Esophagus muscularis mucosa (tissue), 4 donors: ENCODE data around the gene DRD1. TPM values are rescaled to one million over a fixed set of nuclear protein-coding genes. Genes with fewer than 3 reads are reported as not detected.

Experiments
- DNase-seq: peaks from one replicate; pipeline ENCODE4 v3.0.0-alpha.2; 2017; ENCODE audit errors: extremely low spot score
- H3K27ac ChIP-seq, 4 donors: fragments of 200-600 bp; sonication (generic); replicated peaks in 1 of 4; 1 replicate in 3 of 4; 2 replicates in 1 of 4; pipeline ENCODE4 v1.5.1; 2016 to 2019; ENCODE audit warnings: mild to moderate bottlenecking in 1 of 4
- H3K27me3 ChIP-seq, 4 donors: fragments of 200-600 bp; sonication (generic); one replicate each; pipeline versions ENCODE4 v1.5.1 to v1.6.0; 2016 to 2019
- H3K36me3 ChIP-seq, 4 donors: fragments of 200-600 bp; sonication (generic); one replicate each; pipeline ENCODE4 v1.5.1; 2016 to 2019
- H3K4me1 ChIP-seq, 4 donors: fragments of 200-600 bp; sonication (generic); one replicate each; pipeline ENCODE4 v1.5.1; 2016 to 2019
- H3K4me3 ChIP-seq, 4 donors: fragments of 200-600 bp; sonication (generic); 1 replicate in 2 of 4; 2 replicates in 2 of 4; pipeline ENCODE4 v1.5.1; 2016 to 2019; ENCODE audit warnings: mild to moderate bottlenecking in 4 of 4, moderate library complexity in 1 of 4
- H3K9me3 ChIP-seq, 4 donors: fragments of 200-600 bp; sonication (generic); 1 replicate in 3 of 4; 2 replicates in 1 of 4; pipeline ENCODE4 v1.5.1; 2016 to 2019
- CTCF ChIP-seq, 3 experiments: fragments of 200-600 bp in 2 of 3; fragments of 450-650 bp in 1 of 3; sonication (generic) in 2 of 3; IDR thresholded peaks; one replicate each; pipeline ENCODE4 v1.5.1; 2017 to 2019; ENCODE audit warnings: antibody characterized with exemption in 3 of 3, mild to moderate bottlenecking in 2 of 3, moderate library complexity in 1 of 3
- EP300 ChIP-seq: sonication (generic); formaldehyde crosslinking; IDR thresholded peaks from one replicate; pipeline ENCODE4 v1.6.1; 2017; ENCODE audit warnings: antibody characterized with exemption
- POLR2A ChIP-seq: fragments of 450-650 bp; IDR thresholded peaks from one replicate; pipeline ENCODE4 v1.6.1; 2017; ENCODE audit warnings: antibody characterized with exemption, moderate library complexity, mild to moderate bottlenecking, low read depth
- POLR2AphosphoS5 ChIP-seq, 2 donors: sonication (generic); formaldehyde crosslinking; IDR thresholded peaks; one replicate each; pipeline ENCODE4 v1.6.1; 2017; ENCODE audit warnings: antibody characterized with exemption in 2 of 2
- WGBS: methylation state at CpG from one replicate; pipeline ENCODE4 v1.1.5; 2018; 5-methylcytosine and 5-hydroxymethylcytosine counted together
- intact Hi-C: fragments of 100-400 bp; cut with DNase I; formaldehyde crosslinking; loops from one replicate; pipeline ENCODE4 v1.15.1; 2023
- total RNA-seq, 4 donors: library from RNA; depleted of rRNA; stranded (reverse); fragments of >200 nt; gene quantifications; one replicate each; pipeline versions ENCODE4 v1.1.0 to v1.2.1, GENCODE V29; 2016

DRD1 gene
- total RNA-seq = under 1 TPM in 2 of 4 donors, not detected in 2; 0.06 TPM

DNA sequence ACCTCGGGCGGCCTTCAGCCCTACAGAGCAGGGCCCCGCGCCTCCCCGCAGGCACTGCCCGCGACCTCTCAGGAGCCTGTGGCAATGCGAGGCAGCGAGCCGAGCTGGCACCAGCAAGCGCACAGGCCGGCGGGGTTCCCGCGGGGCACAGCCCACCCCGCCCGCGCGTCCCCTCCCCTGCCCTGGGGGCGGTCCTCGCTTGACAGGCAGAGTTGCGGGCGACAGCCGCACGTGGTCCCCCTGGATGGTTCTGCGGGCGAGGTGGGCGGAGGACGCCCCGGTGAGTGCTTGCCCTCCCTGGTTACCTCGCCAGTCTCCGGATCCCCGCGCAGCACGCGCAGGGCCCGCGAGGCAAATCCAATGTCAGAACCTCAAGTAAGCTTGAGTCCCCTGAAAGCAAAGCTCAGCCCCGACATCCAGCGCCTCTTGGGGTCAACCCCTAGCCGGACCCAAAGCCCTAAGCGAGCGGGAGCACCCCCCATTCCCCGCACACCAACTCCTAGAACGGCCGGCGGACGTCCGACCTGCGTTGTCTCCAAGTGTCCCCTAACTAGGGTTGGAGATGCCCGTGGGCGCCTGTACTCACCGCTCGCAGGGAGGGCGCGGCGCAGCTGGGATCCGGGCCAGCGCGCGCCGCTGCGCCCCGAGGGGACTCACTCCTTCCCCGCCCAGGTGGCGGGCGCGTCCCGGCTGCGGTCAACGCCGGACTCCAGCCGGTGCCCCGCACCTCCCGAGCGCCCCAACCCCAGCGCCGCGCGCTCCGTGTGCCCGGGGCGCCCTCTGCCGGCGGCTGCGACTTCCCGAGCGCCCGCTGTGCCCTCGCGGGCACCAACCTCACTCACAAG, at the start of gene DRD1:
Gene DRD1, minus strand, starts transcription at position 123 of the 845 bp plus-strand sequence. CDS start 1,083 bp downstream, outside the sequence.
- H3K4me3 ChIP-seq = peak within 1 kb of the TSS; percentile 29 to 55 (median 34)
- peaks cover 13 to 20% (median 18%) of the 10 kb centered on the region in 4 donors for H3K4me1 ChIP-seq
- 2% methylated on average over 33 of the region's 91 CpGs for WGBS
- H3K9me3 ChIP-seq = no peaks in the 10 kb centered on the region
- intact Hi-C loops = loop anchor here (2.0 kb wide), 1 partner anchor 493 kb away; no protein-coding TSS in a partner anchor
- H3K36me3 ChIP-seq = no peaks in the 10 kb centered on the region
- TF ChIP-seq POLR2AphosphoS5 (IDR thresholded peaks at IDR 0.05) = no peak
- no peak for TF ChIP-seq EP300
- TF ChIP-seq CTCF (IDR thresholded peaks at IDR 0.05) = peak; percentile 27 to 71 (median 62)
- TF ChIP-seq POLR2A = no peak
- H3K27ac ChIP-seq = no peak within 1 kb of the TSS
- peak; percentile 90 for DNase-seq
- H3K27me3 ChIP-seq = peaks cover 0 to 67% (median 18%) of the 10 kb centered on the region in 4 donors

DNA sequence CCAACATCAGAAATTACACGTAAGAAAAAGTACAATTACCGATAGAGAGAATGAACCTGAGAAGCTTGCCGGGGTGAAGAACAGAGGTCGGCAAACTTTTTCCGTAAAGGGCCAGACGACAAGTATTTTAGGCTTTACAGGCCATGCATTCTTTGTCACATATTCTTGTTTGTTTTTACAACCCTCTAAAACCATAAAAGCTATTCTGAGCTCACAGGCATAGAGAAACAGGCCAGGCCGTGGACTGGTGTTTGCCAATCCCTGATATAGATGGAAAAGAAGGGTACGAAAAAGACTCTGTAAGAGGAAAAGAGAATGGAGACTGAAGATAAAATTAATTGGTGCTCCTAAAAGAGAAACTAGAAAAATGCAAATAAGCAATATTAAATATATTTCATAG, 49.7 kb upstream of the DRD1 start:
- intact Hi-C loops = no loop called here
- Histone ChIP-seq H3K9me3 (no peaks in the 10 kb centered on the region), H3K4me1 (peaks cover 0 to 7% (median 0%) of the 10 kb centered on the region in 4 donors), H3K4me3 (no peak overlapping the region), H3K27ac (no peak overlapping the region), H3K36me3 (peaks cover 4 to 61% (median 41%) of the 10 kb centered on the region in 4 donors), H3K27me3 (no peaks in the 10 kb centered on the region)
- no peak for DNase-seq
- WGBS = 94% methylated on average over 8 of the region's 8 CpGs
- TF ChIP-seq CTCF (IDR thresholded peaks at IDR 0.05) = no peak
- TF ChIP-seq POLR2AphosphoS5 (IDR thresholded peaks at IDR 0.05) = no peak
- no peak for TF ChIP-seq EP300
- TF ChIP-seq POLR2A = no peak

DNA sequence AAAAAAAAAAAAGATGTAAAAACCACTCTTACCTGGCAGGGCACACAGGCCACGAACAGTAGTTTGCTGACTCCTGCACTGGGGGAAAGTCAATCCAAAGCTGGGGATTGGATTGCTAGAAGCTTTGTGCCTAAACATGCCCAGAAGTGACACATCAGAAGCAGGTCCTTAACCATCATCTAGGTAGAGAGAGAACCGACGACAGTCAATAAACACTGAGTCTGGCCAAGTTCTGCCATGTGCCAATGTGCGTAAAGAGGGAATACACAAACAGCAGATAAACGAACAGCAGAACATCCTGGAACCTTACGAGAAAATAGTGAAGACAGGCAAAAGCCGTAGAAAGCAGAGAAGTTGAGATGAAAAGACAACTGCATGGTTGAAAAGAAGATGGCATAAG, 49.3 kb upstream of the DRD1 start:
- Histone ChIP-seq H3K36me3 (peaks cover 4 to 59% (median 40%) of the 10 kb centered on the region in 4 donors), H3K4me3 (no peak overlapping the region), H3K9me3 (no peaks in the 10 kb centered on the region), H3K27ac (no peak overlapping the region), H3K4me1 (peaks cover 0 to 7% (median 0%) of the 10 kb centered on the region in 4 donors), H3K27me3 (no peaks in the 10 kb centered on the region)
- no peak for DNase-seq
- intact Hi-C loops = no loop called here
- 91% methylated on average over 7 of the region's 7 CpGs for WGBS
- TF ChIP-seq POLR2AphosphoS5 (IDR thresholded peaks at IDR 0.05) = no peak

GRCh38 chr5:175491223-175491622, 47.2 kb upstream of the DRD1 start:
- intact Hi-C loops = no loop called here
- no peaks in the 10 kb centered on the region for H3K27me3 ChIP-seq
- peaks cover 4 to 57% (median 33%) of the 10 kb centered on the region in 4 donors for H3K36me3 ChIP-seq
- WGBS = 82% methylated on average over 6 of the region's 6 CpGs
- no peak overlapping the region for H3K27ac ChIP-seq
- H3K4me1 ChIP-seq = peaks cover 0 to 7% (median 3%) of the 10 kb centered on the region in 4 donors
- TF ChIP-seq CTCF (IDR thresholded peaks at IDR 0.05) (no peak), POLR2A (no peak), POLR2AphosphoS5 (IDR thresholded peaks at IDR 0.05) (no peak), EP300 (no peak)
- no peak overlapping the region for H3K4me3 ChIP-seq
- DNase-seq = no peak
- H3K9me3 ChIP-seq = no peaks in the 10 kb centered on the region

DNA sequence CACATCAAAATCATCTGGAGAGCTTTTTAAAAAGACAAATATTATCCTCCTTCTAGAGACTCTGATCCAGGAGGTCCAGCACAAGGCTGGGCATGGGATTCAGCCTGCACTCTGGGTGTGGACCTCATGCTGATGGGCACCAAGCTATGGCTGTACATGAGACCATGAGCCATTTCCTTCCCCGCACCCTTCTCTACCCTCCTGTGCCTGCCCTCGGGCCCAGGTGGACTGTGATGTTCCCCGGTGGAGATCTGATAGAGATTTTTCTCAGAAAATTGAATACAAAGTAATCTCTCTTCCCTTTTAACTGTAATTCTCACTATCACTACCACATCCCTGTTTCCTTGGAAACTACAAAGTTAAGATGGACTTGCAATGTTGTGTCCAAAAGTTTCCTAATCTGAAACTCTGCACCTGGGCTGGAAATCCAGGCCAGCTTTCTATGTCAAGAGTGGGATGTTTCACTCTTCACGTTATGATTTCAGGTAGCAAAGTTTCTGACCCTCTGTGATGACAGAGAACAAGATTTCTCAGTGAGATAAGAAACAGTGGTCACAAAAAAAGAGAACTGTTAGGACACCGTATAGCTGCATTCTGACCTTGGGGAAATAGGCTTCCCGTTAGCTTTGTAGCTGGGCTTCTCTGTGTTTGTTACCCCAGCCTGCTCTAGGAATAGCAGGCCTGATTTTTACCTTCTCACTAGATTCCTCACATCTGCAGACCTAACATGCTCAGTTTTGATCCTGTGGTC, 45.9 kb upstream of the DRD1 start:
- WGBS = 79% methylated on average over 6 of the region's 6 CpGs
- H3K9me3 ChIP-seq = no peaks in the 10 kb centered on the region
- H3K27me3 ChIP-seq = no peaks in the 10 kb centered on the region
- TF ChIP-seq CTCF (IDR thresholded peaks at IDR 0.05) (no peak), POLR2AphosphoS5 (IDR thresholded peaks at IDR 0.05) (no peak), EP300 (no peak)
- no peak for DNase-seq
- H3K4me3 ChIP-seq = no peak overlapping the region
- H3K4me1 ChIP-seq = peaks cover 0 to 7% (median 4%) of the 10 kb centered on the region in 4 donors
- intact Hi-C loops = no loop called here
- no peak overlapping the region for H3K27ac ChIP-seq
- H3K36me3 ChIP-seq = peaks cover 4 to 51% (median 34%) of the 10 kb centered on the region in 4 donors
